ENCODE measurements around the gene C16orf54. TPM values are rescaled to one million over a fixed set of nuclear protein-coding genes. Genes with fewer than 3 reads are reported as not detected.
"Not testable (repeated sequence)": the region's sequence is repeated elsewhere in the genome, so short reads cannot be mapped to it uniquely, and the experiment has no call there.

The C16orf54 gene
- total and polyA plus RNA-seq, 2 experiments from 2014 or later = 3.2 TPM; not detected in 1

GRCh38 chr16:29747947-29748759 lies 2.4 kb upstream of the C16orf54 start:
- H3K4me1 Mint-ChIP-seq = peaks cover 3% of the 10 kb centered on the region
- H3K9me3 Mint-ChIP-seq = peaks cover 40% of the 10 kb centered on the region
- H3K9me2 ChIP-seq (ENCODE audit: insufficient read depth) = no peaks in the 10 kb centered on the region
- no peak overlapping the region for H3K4me3 Mint-ChIP-seq
- H3K36me3 ChIP-seq (ENCODE audit: insufficient read depth) = no peaks in the 10 kb centered on the region
- TF ChIP-seq CTCF (conservative IDR thresholded peaks at IDR 0.05; ENCODE audit: low read depth in 2 of 2) (no peak), ZNF331 (CRISPR knock-in tag; IDR thresholded peaks at IDR 0.05; ENCODE audit: low read depth) (no peak), NANOG (IDR thresholded peaks at IDR 0.05; ENCODE audit: borderline replicate concordance) (no peak), EZH2phosphoT487 (IDR thresholded peaks at IDR 0.05; ENCODE audit: unreplicated experiment) (no peak), ETS1 (IDR thresholded peaks at IDR 0.05) (no peak), POLR2AphosphoS5 (IDR thresholded peaks at IDR 0.05; ENCODE audit: low read depth) (no peak)
- TF ChIP-seq, protein P1, sequence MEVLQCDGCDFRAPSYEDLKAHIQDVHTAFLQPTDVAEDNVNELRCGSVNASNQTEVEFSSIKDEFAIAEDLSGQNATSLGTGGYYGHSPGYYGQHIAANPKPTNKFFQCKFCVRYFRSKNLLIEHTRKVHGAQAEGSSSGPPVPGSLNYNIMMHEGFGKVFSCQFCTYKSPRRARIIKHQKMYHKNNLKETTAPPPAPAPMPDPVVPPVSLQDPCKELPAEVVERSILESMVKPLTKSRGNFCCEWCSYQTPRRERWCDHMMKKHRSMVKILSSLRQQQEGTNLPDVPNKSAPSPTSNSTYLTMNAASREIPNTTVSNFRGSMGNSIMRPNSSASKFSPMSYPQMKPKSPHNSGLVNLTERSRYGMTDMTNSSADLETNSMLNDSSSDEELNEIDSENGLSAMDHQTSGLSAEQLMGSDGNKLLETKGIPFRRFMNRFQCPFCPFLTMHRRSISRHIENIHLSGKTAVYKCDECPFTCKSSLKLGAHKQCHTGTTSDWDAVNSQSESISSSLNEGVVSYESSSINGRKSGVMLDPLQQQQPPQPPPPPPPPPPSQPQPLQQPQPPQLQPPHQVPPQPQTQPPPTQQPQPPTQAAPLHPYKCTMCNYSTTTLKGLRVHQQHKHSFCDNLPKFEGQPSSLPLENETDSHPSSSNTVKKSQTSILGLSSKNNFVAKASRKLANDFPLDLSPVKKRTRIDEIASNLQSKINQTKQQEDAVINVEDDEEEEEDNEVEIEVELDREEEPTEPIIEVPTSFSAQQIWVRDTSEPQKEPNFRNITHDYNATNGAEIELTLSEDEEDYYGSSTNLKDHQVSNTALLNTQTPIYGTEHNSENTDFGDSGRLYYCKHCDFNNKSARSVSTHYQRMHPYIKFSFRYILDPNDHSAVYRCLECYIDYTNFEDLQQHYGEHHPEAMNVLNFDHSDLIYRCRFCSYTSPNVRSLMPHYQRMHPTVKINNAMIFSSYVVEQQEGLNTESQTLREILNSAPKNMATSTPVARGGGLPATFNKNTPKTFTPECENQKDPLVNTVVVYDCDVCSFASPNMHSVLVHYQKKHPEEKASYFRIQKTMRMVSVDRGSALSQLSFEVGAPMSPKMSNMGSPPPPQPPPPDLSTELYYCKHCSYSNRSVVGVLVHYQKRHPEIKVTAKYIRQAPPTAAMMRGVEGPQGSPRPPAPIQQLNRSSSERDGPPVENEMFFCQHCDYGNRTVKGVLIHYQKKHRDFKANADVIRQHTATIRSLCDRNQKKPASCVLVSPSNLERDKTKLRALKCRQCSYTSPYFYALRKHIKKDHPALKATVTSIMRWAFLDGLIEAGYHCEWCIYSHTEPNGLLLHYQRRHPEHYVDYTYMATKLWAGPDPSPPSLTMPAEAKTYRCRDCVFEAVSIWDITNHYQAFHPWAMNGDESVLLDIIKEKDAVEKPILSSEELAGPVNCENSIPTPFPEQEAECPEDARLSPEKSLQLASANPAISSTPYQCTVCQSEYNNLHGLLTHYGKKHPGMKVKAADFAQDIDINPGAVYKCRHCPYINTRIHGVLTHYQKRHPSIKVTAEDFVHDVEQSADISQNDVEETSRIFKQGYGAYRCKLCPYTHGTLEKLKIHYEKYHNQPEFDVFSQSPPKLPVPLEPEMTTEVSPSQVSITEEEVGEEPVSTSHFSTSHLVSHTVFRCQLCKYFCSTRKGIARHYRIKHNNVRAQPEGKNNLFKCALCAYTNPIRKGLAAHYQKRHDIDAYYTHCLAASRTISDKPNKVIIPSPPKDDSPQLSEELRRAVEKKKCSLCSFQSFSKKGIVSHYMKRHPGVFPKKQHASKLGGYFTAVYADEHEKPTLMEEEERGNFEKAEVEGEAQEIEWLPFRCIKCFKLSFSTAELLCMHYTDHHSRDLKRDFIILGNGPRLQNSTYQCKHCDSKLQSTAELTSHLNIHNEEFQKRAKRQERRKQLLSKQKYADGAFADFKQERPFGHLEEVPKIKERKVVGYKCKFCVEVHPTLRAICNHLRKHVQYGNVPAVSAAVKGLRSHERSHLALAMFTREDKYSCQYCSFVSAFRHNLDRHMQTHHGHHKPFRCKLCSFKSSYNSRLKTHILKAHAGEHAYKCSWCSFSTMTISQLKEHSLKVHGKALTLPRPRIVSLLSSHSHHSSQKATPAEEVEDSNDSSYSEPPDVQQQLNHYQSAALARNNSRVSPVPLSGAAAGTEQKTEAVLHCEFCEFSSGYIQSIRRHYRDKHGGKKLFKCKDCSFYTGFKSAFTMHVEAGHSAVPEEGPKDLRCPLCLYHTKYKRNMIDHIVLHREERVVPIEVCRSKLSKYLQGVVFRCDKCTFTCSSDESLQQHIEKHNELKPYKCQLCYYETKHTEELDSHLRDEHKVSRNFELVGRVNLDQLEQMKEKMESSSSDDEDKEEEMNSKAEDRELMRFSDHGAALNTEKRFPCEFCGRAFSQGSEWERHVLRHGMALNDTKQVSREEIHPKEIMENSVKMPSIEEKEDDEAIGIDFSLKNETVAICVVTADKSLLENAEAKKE (CRISPR knock-in tag; IDR thresholded peaks at IDR 0.05) = no peak
- peaks cover 8% of the 10 kb centered on the region; the same call in 1 of the 2 replicates for H4K20me1 ChIP-seq (replicated peaks; ENCODE audit: insufficient read depth)
- no peak overlapping the region for H2AFZ ChIP-seq
- peaks cover 20% of the 10 kb centered on the region for H3F3A ChIP-seq (replicated peaks; ENCODE audit: low read depth)
- no peaks in the 10 kb centered on the region for H3K79me2 ChIP-seq (replicated peaks; ENCODE audit: insufficient read depth)
- peaks cover 37% of the 10 kb centered on the region for H3K27me3 Mint-ChIP-seq (ENCODE audit: insufficient read depth, low read depth, poor library complexity)
- ATAC-seq = no peak
- H3K4me2 ChIP-seq = no peak overlapping the region
- peaks cover 3% of the 10 kb centered on the region; the same call in 1 of the 2 replicates for H3K4me1 ChIP-seq (ENCODE audit: insufficient read depth)
- peaks cover 25% of the 10 kb centered on the region for H3K36me3 Mint-ChIP-seq (ENCODE audit: low read depth)
- no peak overlapping the region for H3K27ac ChIP-seq (ENCODE audit: low read depth)
- no peak overlapping the region for H3K27ac Mint-ChIP-seq
- no peak for DNase-seq (ENCODE audit: low spot score)
- H3K27me3 ChIP-seq (ENCODE audit: insufficient read depth) = no peaks in the 10 kb centered on the region
- H3K4me3 ChIP-seq = no peak overlapping the region

DNA sequence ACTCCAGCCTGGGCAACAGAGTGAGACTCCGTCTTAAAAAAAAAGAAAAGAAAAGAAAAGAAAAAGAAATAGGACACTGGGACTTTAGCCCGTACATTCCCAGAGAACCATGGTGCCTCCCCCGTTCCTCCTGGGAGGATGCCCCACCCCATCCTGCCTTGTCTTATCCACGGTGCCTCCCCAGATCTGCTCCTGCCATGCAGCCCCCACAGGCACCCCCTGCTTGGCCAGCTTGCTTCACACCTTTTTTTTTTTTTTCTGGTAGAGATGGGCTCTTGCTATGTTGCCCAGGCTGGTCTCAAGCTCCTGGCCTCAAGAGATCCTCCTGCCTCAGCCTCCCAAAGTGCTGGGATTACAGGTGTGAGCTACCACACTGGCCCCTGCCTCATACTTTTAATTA lies 728 bp upstream of the C16orf54 start:
- H3K4me1 ChIP-seq (ENCODE audit: insufficient read depth); H3K27me3 ChIP-seq (ENCODE audit: insufficient read depth); H3K27ac Mint-ChIP-seq; H3K4me3 Mint-ChIP-seq; DNase-seq (ENCODE audit: low spot score); ATAC-seq; H3K4me3 ChIP-seq; H3K4me2 ChIP-seq; H3K9me2 ChIP-seq (ENCODE audit: insufficient read depth); H3K27ac ChIP-seq (ENCODE audit: low read depth); H3K79me2 ChIP-seq (replicated peaks; ENCODE audit: insufficient read depth); H2AFZ ChIP-seq; H3K36me3 ChIP-seq (ENCODE audit: insufficient read depth); H3K4me1 Mint-ChIP-seq: not testable (repeated sequence)
- peaks cover 46% of the 10 kb centered on the region for H3K27me3 Mint-ChIP-seq (ENCODE audit: insufficient read depth, low read depth, poor library complexity)
- peaks cover 40% of the 10 kb centered on the region for H3K9me3 Mint-ChIP-seq
- peaks cover 34% of the 10 kb centered on the region for H3F3A ChIP-seq (replicated peaks; ENCODE audit: low read depth)
- H3K36me3 Mint-ChIP-seq (ENCODE audit: low read depth) = peaks cover 28% of the 10 kb centered on the region
- peaks cover 15% of the 10 kb centered on the region for H4K20me1 ChIP-seq (replicated peaks; ENCODE audit: insufficient read depth)

All from GM23338 (cell line).